ENCODE results near the gene RAB19. TPM values are rescaled to one million over a fixed set of nuclear protein-coding genes. Genes with fewer than 3 reads are reported as not detected.
A peak's percentile ranks its signal among the peaks of the same experiment; 100 is the strongest.

RAB19 gene
- total and polyA plus RNA-seq, 4 donors = 0.24 to 3.2 (median 2.0) TPM

DNA sequence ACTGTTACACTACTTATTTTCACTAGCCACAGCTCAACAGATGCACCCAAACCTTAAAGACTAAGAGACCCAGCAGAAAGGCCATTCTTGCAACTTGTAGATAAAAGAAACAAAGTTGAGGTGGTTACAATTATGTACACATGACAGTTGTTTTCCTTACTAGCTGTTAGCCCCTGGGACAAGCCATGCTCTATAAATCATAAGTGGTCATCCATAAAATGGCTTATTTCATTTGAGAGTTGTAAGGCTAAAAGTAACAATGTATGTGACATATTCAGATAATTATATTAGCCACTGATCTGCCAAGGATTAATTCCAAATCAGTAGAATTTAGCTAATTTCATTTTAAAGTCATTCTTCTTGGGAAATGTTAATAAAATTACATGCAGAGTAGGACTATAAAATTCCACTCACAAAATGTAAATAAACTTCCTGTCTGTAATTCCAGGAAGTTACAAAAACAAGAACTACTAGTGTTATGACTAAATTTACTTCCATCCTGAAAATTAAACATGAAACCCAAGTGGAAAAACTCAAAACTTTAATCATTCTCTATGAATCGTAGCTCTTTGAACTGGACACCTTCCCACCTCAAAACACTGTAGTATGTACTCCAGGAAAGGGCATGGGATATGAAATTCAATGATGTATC is 18.8 kb upstream of the RAB19 start:
- Histone ChIP-seq H3K27ac (ENCODE audit: low read depth in 1 of 2, low read length in 1 of 2) (no peak overlapping the region), H3K9me3 (ENCODE audit: control insufficient read depth in 4 of 4, insufficient read depth in 3 of 4, low read length in 3 of 4) (no peaks in the 10 kb centered on the region), H3K4me1 (ENCODE audit: control insufficient read depth in 5 of 5, insufficient read depth in 5 of 5, low read length in 5 of 5) (peaks cover 0 to 2% (median 0%) of the 10 kb centered on the region in 5 donors), H3K4me3 (no peak overlapping the region), H3K9ac (ENCODE audit: insufficient read depth in 1 of 2, low read length in 2 of 2) (no peak overlapping the region), H3K36me3 (ENCODE audit: control insufficient read depth in 4 of 4, insufficient read depth in 4 of 4, low read length in 4 of 4) (peaks cover 0 to 8% (median 7%) of the 10 kb centered on the region in 4 donors), H3K27me3 (ENCODE audit: control insufficient read depth in 3 of 3, insufficient read depth in 3 of 3, low read length in 2 of 3) (no peaks in the 10 kb centered on the region)
- ATAC-seq (ENCODE audit: insufficient read depth, low FRiP score) = no peak
- TF ChIP-seq, protein P1, sequence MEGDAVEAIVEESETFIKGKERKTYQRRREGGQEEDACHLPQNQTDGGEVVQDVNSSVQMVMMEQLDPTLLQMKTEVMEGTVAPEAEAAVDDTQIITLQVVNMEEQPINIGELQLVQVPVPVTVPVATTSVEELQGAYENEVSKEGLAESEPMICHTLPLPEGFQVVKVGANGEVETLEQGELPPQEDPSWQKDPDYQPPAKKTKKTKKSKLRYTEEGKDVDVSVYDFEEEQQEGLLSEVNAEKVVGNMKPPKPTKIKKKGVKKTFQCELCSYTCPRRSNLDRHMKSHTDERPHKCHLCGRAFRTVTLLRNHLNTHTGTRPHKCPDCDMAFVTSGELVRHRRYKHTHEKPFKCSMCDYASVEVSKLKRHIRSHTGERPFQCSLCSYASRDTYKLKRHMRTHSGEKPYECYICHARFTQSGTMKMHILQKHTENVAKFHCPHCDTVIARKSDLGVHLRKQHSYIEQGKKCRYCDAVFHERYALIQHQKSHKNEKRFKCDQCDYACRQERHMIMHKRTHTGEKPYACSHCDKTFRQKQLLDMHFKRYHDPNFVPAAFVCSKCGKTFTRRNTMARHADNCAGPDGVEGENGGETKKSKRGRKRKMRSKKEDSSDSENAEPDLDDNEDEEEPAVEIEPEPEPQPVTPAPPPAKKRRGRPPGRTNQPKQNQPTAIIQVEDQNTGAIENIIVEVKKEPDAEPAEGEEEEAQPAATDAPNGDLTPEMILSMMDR (IDR thresholded peaks at IDR 0.05; ENCODE audit: control extremely low read depth, extremely low read depth) = no peak
- 50 to 72% methylated on average over 1 of the region's 1 CpG for WGBS, 2 donors
- no peak for DNase-seq

DNA sequence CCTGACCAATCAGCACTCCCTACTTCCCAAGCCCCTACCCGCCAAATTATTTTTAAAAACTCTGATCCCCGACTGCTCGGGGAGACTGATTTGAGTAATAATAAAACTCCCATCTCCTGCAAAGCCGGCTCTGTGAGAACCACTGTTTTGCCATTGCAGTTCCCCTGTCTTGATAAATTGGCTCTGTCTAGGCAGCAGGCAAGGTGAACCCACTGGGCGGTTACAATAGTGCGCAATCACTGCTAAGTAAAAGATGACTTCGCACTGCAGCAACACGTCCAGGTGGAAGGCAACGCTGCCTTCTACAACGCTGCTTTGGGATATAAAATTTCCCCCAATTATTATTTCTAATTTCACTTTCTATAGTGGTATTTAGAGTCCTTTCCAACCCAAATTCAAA is 14.4 kb upstream of the RAB19 start:
- ATAC-seq (ENCODE audit: insufficient read depth, low FRiP score) (no peak), DNase-seq (no peak)
- H3K4me1 ChIP-seq (ENCODE audit: control insufficient read depth in 5 of 5, insufficient read depth in 5 of 5, low read length in 5 of 5) = peaks cover 0 to 5% (median 0%) of the 10 kb centered on the region in 5 donors
- H3K27me3 ChIP-seq (ENCODE audit: control insufficient read depth in 3 of 3, insufficient read depth in 3 of 3, low read length in 2 of 3) = no peaks in the 10 kb centered on the region
- H3K9ac ChIP-seq (ENCODE audit: insufficient read depth in 1 of 2, low read length in 2 of 2) = no peak overlapping the region
- no peaks in the 10 kb centered on the region for H3K9me3 ChIP-seq (ENCODE audit: control insufficient read depth in 4 of 4, insufficient read depth in 3 of 4, low read length in 3 of 4)
- H3K4me3 ChIP-seq = no peak overlapping the region
- TF ChIP-seq, protein P1 (IDR thresholded peaks at IDR 0.05; ENCODE audit: control extremely low read depth, extremely low read depth) = no peak
- WGBS, 2 donors = 92 to 93% methylated on average over 10 of the region's 10 CpGs
- H3K27ac ChIP-seq (ENCODE audit: low read depth in 1 of 2, low read length in 1 of 2) = no peak overlapping the region
- no peaks in the 10 kb centered on the region for H3K36me3 ChIP-seq (ENCODE audit: control insufficient read depth in 4 of 4, insufficient read depth in 4 of 4, low read length in 4 of 4)

DNA sequence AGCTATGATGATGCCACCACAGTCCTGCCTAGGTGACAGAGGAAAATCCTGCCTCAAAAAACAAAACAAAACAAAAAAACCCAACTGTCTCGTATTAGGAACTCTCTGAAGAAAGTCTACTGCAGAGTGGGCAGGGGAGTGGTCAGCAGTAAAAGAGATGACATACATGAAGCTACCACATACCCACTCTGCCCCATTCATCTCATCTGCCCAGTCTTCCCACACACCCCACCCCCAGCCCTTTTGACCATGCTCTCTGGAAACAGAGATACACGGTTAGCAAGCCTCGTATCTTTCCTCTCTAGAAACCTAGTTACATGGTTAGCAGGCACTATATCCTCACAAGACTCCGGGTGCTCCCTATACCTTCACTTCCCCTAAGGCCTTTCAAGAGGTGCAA is 13.8 kb upstream of the RAB19 start:
- 63 to 80% methylated on average over 4 of the region's 4 CpGs for WGBS, 2 donors
- Histone ChIP-seq H3K4me1 (ENCODE audit: control insufficient read depth in 5 of 5, insufficient read depth in 5 of 5, low read length in 5 of 5) (peaks cover 0 to 5% (median 0%) of the 10 kb centered on the region in 5 donors), H3K9ac (ENCODE audit: insufficient read depth in 1 of 2, low read length in 2 of 2) (no peak overlapping the region), H3K9me3 (ENCODE audit: control insufficient read depth in 4 of 4, insufficient read depth in 3 of 4, low read length in 3 of 4) (no peaks in the 10 kb centered on the region), H3K27me3 (ENCODE audit: control insufficient read depth in 3 of 3, insufficient read depth in 3 of 3, low read length in 2 of 3) (no peaks in the 10 kb centered on the region), H3K36me3 (ENCODE audit: control insufficient read depth in 4 of 4, insufficient read depth in 4 of 4, low read length in 4 of 4) (no peaks in the 10 kb centered on the region), H3K4me3 (no peak overlapping the region), H3K27ac (ENCODE audit: low read depth in 1 of 2, low read length in 1 of 2) (peak overlapping the region in 1 of 2 donors; percentile 34)
- TF ChIP-seq, protein P1 (IDR thresholded peaks at IDR 0.05; ENCODE audit: control extremely low read depth, extremely low read depth) = no peak
- no peak for DNase-seq
- ATAC-seq (ENCODE audit: insufficient read depth, low FRiP score) = peak; percentile 27

All from lung (tissue), 12 donors.